GM19467 (cell line): Measurements from ENCODE around the gene POU4F1.
"Not testable (repeated sequence)": the region's sequence is repeated elsewhere in the genome, so short reads cannot be mapped to it uniquely, and the experiment has no call there.

Experiments used
- ATAC-seq: cut with Tn5 transposase; IDR thresholded peaks from one replicate; pipeline ENCODE4 v1.9.1; 2021; ENCODE audit warnings: mild to moderate bottlenecking, moderate library complexity; ENCODE audit not compliant: unreplicated experiment

POU4F1 gene, protein sequence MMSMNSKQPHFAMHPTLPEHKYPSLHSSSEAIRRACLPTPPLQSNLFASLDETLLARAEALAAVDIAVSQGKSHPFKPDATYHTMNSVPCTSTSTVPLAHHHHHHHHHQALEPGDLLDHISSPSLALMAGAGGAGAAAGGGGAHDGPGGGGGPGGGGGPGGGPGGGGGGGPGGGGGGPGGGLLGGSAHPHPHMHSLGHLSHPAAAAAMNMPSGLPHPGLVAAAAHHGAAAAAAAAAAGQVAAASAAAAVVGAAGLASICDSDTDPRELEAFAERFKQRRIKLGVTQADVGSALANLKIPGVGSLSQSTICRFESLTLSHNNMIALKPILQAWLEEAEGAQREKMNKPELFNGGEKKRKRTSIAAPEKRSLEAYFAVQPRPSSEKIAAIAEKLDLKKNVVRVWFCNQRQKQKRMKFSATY

DNA sequence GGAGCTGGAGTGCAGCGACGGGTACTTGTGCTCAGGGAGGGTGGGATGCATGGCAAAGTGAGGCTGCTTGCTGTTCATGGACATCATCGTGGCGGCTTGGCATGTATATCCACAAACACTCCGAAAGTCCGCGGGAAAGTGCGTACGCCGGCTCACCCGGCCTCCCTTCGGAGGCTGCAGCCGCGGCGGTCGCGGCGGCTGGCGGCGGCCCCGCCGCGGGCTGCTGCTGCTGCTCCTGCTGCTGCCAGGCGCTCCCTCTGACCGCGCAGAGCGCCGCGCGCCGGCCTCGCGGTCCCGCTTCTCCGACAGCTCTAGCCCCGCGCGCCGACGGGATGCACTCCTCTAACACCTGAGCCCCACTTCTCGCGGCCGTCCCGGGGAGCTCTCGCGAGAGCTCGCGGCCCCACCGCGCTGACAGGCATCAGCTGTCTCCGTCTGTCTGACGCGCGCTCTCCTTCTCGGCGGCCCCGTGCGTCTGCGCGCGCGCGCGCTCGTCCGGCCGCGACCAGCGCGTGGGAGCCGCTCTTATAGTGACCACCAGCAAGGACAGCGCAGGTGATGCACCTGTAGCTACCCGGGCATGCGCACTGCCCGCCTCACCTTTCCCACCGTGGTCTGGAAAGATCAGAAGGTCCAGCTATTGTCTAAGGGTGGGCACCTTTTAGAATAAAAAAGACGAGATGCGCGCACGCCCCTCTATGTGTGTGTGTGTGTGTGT lies at the start of gene POU4F1:
Gene POU4F1 (minus strand): TSS at position 313 of the 718 bp plus-strand sequence. CDS start 226 bp downstream, at position 87.
- peak; percentile 85 for ATAC-seq

DNA sequence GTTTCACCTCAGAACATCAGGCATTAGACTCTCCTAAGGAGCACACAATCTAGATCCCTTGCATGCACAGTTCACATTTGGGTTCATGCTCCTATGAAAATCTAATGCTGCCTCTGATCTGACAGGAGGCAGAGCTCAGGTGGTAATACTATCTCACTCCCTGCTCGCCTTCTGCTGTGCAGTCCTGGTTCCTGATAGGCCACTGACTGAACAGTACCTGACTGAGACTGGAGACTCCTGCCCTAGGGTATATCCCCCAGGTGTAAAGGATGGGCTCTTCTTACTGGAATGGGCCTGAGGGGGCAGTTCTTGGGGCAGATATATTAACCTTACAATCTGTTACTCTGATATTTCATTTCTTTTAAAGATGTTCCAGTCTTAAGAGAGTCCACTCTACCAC lies 49.3 kb upstream of the POU4F1 start:
- no peak for ATAC-seq

- ATAC-seq = no peak
Measured at GRCh38 chr13:78650717-78651083, 47.3 kb upstream of the POU4F1 start.

GRCh38 chr13:78649997-78650716 lies 46.8 kb upstream of the POU4F1 start:
- no peak for ATAC-seq

GRCh38 chr13:78647109-78647678 lies 43.8 kb upstream of the POU4F1 start:
- not testable (repeated sequence) for ATAC-seq

- ATAC-seq = no peak
Measured at GRCh38 chr13:78638216-78638615, 34.9 kb upstream of the POU4F1 start.

DNA sequence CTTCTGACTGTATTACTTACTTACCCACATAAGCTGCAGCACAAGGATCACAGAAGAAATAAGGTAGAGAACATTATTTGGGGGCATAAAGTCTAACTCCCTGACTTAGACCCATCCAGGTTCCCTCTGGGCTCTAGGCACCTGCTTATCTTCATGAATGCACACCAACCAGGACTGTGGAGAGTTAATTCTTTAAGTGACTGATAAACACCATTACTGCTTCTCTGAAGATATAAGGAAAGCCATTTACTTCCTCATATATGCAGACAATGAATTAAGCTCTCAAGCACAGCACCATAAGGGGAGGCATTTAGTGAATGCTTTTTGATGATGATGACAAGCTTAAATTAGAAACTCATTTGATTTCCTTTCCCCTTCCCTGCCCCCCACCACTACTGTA lies 33.1 kb upstream of the POU4F1 start:
- no peak for ATAC-seq

DNA sequence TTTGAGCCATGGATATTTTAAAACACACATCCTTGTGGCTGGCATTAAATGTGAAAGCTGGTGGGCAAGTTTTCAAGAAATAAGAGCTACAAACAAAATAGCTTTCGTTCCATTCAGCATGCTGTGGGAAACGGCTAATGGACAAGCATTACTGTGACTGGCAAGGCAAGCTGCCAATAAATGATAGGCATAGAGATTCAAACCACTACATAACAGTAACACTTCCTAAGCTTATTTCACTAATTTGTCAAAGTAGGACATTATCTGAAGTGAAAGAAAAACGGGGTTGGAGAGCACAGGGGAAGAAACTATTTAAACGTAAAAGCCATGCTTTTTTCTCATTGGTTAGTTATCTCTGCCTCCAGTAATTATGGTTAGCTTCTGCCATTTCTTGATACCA lies 29.6 kb upstream of the POU4F1 start:
- no peak for ATAC-seq

- no peak for ATAC-seq
Measured at GRCh38 chr13:78631077-78631476, 27.7 kb upstream of the POU4F1 start.

- no peak for ATAC-seq
Measured at GRCh38 chr13:78630511-78630910, 27.2 kb upstream of the POU4F1 start.

DNA sequence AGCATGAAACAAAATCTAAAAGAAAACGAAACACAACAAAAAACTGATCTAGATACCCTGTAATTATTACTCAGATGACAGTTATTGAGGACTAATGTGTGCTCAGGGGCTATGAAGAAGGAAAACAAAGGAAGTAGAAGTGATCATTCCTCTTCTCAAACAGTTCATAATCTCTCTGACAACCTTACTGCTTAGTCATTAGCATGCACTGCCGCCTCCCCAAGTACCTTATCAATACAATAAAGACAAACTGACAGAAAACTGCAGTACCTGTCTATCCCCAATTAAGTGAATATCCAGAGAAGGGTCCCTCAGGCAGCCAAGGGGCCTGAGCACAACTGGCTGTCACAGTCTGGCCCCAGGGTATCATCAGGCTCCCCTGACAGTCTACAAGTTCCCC lies 22.0 kb upstream of the POU4F1 start:
- ATAC-seq = no peak

DNA sequence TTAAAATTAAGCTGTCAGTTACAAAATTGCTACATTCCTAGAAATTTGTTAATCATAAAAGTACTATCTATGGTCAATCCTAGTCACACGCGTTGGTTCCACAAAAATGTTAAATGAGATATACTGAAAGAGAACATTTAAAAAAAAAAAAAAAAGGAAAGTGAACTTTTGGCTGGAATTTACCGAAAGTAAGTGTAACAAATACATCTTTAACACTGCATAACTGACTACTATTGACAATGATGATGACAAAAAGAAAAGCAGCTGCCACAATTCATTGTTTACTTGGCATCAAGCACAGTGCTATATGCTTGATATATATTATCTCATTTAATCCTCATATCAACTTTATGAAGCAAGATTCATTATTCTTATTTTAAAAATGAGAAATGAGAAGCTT lies 19.8 kb upstream of the POU4F1 start:
- no peak for ATAC-seq

GRCh38 chr13:78620936-78621470 lies 17.7 kb upstream of the POU4F1 start:
- no peak for ATAC-seq

- no peak for ATAC-seq
Measured at GRCh38 chr13:78618411-78618810, 15.1 kb upstream of the POU4F1 start.

DNA sequence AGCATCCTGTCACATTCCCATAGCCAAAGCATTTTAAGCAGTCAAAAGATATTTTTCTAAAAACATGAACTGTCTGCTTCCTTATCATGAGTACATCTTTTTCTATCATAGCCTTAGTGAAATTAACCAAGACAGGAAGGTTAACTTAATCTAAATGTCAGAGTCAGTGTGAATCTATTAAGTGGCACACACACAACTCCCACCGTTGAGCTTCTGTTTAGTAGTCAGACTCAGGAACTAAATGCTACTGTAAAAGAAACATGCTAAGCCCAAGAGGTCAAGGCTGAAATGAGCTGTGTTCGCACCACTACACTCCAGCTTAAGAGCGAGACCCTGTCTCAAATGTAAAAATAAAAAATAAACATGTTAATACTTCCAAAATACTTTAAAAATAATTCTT lies 7.7 kb upstream of the POU4F1 start:
- no peak for ATAC-seq

DNA sequence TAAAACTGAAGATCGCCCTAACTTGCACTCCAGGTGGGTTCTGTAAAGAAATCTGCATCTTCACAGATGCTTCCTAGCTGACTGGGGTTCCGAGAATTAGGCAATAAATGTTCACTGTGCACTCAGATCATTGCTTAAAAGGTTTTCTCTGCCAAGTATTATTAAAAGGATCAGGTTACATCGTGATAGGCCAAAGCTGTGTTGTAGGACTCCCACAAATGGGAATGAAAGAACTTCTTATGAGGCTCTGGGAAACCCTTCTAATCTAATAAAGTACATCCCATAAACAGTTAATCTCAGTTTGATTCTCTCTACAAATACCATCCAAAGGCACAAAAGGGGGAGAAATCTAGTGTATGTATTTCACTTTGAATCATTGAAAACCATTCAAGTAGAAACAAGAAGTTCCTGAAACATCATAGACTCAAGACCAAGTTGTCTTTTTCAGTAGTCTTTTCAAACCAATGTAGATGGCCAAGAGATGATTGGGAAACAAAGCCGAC lies 7.1 kb upstream of the POU4F1 start:
- no peak for ATAC-seq

DNA sequence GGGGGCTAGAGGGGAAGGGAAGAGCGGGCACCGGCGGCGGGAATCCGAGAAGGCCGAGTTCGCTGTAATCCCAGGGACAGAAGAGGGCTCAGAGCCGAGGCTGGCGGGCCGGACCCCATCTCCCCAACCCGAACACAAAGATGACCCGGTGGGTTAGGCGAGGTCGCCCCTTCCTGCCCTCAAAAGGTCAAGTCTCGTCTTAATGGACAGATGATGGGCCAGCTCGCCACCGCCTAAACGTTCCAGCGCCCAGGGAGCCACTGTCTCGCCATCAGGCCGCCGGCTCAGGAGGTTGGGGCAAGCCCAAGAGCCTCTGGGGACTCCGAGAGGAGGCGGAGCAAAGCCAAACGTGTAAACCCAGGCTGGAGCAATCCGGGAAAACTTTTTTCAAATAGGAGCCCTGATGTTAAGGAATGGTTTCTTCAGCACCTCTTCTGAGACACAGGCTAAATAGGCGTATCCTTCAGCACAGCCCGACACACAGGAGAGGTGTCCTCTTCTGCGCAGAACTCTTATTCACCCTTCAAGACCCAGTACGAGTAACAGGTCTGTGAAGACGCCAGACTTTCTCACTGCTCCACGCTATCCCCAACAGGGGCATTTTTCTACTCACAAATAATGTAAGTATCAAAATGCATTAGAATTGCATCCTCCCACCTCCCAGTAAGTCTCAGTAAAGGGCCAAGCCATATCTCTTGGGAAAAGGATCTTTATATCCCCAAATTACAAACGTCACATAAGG lies 6.3 kb upstream of the POU4F1 start:
- no peak for ATAC-seq

DNA sequence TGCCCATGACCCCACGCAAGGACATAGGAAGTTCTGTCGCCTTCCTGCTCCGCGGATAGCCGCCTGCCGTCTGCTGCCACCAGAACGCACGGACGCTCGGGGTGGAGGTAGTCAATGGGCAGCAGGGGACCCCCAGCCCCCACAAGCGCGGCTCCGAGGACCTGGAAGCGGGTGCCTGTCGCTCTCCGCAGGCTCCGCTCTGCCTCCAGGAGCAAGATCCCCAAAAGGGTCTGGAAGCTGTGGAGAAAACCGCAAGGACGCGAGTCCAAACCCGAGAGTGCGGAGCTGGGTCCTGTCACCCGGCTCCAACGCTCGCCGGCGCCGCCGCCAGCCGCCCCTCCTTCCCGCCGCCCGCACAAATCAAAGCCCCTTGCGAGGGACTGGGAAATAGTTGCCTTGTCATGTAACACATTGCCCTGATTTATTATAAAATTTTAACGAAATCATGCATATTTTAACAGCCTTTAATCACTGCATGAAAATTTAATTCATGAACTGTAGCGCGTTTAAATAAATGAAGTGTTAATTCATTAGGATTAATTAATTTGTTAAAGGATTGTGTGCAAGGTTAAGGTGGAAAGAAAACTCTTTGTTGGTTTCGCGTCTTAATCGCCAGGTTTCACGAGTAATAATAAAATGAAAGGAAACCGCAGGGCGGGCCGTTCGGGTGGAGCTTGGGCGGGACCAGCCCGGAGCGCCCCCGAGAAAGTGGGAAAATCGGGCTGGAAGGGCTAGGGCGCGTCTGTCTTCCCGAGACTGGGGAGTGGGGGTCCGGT lies 5.5 kb upstream of the POU4F1 start:
- ATAC-seq = no peak

- no peak for ATAC-seq
Measured at GRCh38 chr13:78608252-78608687, 4.9 kb upstream of the POU4F1 start.
